ENCODE results near the gene WDR48. TPM values are rescaled to one million over a fixed set of nuclear protein-coding genes. Genes with fewer than 3 reads are reported as not detected.

WDR48 gene
- total RNA-seq, 3 donors from 2014 or later (not counting 1 experiment from before 2014, with no cell fraction given) = 89.1 to 101 (median 91.5) TPM

GRCh38 chr3:39101022-39101689, 49.3 kb downstream of the WDR48 start:
- Histone ChIP-seq H3K36me3 (ENCODE audit: control insufficient read depth, insufficient read depth, low read length) (peaks cover 22% of the 10 kb centered on the region), H3K27ac (ENCODE audit: low read length) (no peak overlapping the region), H3K9me3 (ENCODE audit: control insufficient read depth, insufficient read depth, low read length) (no peaks in the 10 kb centered on the region), H3K27me3 (ENCODE audit: control insufficient read depth, insufficient read depth, low read length) (no peaks in the 10 kb centered on the region), H3K4me1 (ENCODE audit: control insufficient read depth, insufficient read depth, low read length) (peaks cover 5% of the 10 kb centered on the region), H3K4me3 (ENCODE audit: low read length) (no peak overlapping the region)
- TF ChIP-seq CTCF (IDR thresholded peaks at IDR 0.05) = peak; percentile 59
- H3K36me3 Mint-ChIP-seq = no peaks in the 10 kb centered on the region
- peak; percentile 63 to 90 (median 67) for ATAC-seq
- H3K27ac Mint-ChIP-seq = no peak overlapping the region
- 65% methylated on average over 4 of the region's 5 CpGs for WGBS (ENCODE audit: insufficient coverage)
- no peak overlapping the region for H3K4me3 Mint-ChIP-seq
- no peaks in the 10 kb centered on the region for H3K9me3 Mint-ChIP-seq
- DNase-seq = peak in 1 of 2 donors; percentile 78
- H3K27me3 Mint-ChIP-seq (ENCODE audit: low read depth in 2 of 2) = peaks cover 0 to 13% of the 10 kb centered on the region in 2 donors
- H3K4me1 Mint-ChIP-seq = peaks cover 13 to 32% of the 10 kb centered on the region in 2 donors
- intact Hi-C loops (cut with micrococcal nuclease) = loop anchor here (1.0 to 10.0 kb wide), 2 partner anchors 84 to 187 kb away; no protein-coding TSS in a partner anchor

- H3K36me3 Mint-ChIP-seq = no peaks in the 10 kb centered on the region
- H3K27me3 Mint-ChIP-seq (ENCODE audit: low read depth in 2 of 2) = peaks cover 7 to 18% of the 10 kb centered on the region in 2 donors
- H3K4me3 Mint-ChIP-seq = no peak overlapping the region
- DNase-seq (no peak), ATAC-seq (no peak)
- Histone ChIP-seq H3K27ac (ENCODE audit: low read length) (no peak overlapping the region), H3K9me3 (ENCODE audit: control insufficient read depth, insufficient read depth, low read length) (no peaks in the 10 kb centered on the region), H3K27me3 (ENCODE audit: control insufficient read depth, insufficient read depth, low read length) (no peaks in the 10 kb centered on the region), H3K4me3 (ENCODE audit: low read length) (no peak overlapping the region), H3K4me1 (ENCODE audit: control insufficient read depth, insufficient read depth, low read length) (peaks cover 15% of the 10 kb centered on the region), H3K36me3 (ENCODE audit: control insufficient read depth, insufficient read depth, low read length) (peaks cover 8% of the 10 kb centered on the region)
- H3K4me1 Mint-ChIP-seq = peaks cover 23 to 44% of the 10 kb centered on the region in 2 donors
- no peaks in the 10 kb centered on the region for H3K9me3 Mint-ChIP-seq
- intact Hi-C loops (cut with micrococcal nuclease) = loop anchor here (10.0 kb wide), 1 partner anchor 82 kb away; no protein-coding TSS in a partner anchor
- no peak for TF ChIP-seq CTCF (IDR thresholded peaks at IDR 0.05)
- H3K27ac Mint-ChIP-seq = no peak overlapping the region
- 97% methylated on average over 8 of the region's 8 CpGs for WGBS (ENCODE audit: insufficient coverage)
These were observed 50.9 kb downstream of the WDR48 start for GRCh38 chr3:39102504-39103323.

DNA sequence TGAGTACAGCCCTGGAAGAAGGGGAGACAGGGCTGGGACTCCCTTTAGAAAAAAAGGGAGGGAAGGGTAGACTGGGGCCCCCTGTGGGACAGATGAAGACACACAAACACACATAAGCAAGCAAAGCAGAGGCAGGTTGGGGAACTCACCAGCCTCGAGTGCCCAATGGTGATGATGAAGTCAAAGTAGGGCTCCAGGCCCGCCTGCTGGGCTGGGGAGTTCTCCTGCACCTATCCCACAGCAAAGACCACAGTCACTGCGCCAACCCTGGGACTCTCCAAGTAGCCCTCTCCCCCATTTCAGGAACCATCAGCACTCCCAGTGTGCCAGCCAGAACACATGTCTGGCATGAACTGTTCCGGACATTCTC, 51.5 kb downstream of the WDR48 start:
- Mint-ChIP-seq H3K9me3 (no peaks in the 10 kb centered on the region), H3K36me3 (no peaks in the 10 kb centered on the region), H3K27ac (no peak overlapping the region), H3K4me1 (peaks cover 29 to 50% of the 10 kb centered on the region in 2 donors), H3K4me3 (no peak overlapping the region), H3K27me3 (ENCODE audit: low read depth in 2 of 2) (peaks cover 12 to 21% of the 10 kb centered on the region in 2 donors)
- intact Hi-C loops (cut with micrococcal nuclease) = loop anchor here (10.0 kb wide), 1 partner anchor 81 kb away; no protein-coding TSS in a partner anchor
- peak in 1 of 2 donors; percentile 41 for DNase-seq
- Histone ChIP-seq H3K36me3 (ENCODE audit: control insufficient read depth, insufficient read depth, low read length) (peaks cover 2% of the 10 kb centered on the region), H3K4me3 (ENCODE audit: low read length) (no peak overlapping the region), H3K4me1 (ENCODE audit: control insufficient read depth, insufficient read depth, low read length) (peaks cover 21% of the 10 kb centered on the region), H3K27me3 (ENCODE audit: control insufficient read depth, insufficient read depth, low read length) (no peaks in the 10 kb centered on the region), H3K27ac (ENCODE audit: low read length) (no peak overlapping the region), H3K9me3 (ENCODE audit: control insufficient read depth, insufficient read depth, low read length) (no peaks in the 10 kb centered on the region)
- no peak for TF ChIP-seq CTCF (IDR thresholded peaks at IDR 0.05)
- ATAC-seq = no peak
- WGBS (ENCODE audit: insufficient coverage) = 81% methylated on average over 4 of the region's 4 CpGs
